ENCODE measurements around the gene RASSF8.

RASSF8 gene

DNA sequence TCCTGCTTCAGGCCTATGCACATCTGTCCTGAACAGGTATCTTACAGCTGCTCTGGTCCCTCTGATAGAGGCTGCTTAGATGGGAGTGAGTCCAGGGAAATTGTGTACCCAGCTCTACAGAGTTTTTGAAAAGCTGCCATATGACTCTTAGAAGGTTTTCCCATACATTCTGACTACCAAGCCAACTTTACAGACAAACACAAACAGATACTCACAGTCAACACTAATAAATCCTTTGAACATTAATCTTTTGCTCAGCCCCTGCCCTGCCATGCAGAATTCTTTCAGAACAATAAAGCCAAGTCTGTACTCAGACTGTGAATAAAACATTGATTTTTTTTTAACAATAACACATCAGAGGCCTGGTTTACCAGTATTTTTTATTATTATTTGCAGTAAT is 21.4 kb upstream of the RASSF8 start:
- Histone ChIP-seq H3K4me3 (no peak overlapping the region), H4K20me1 (no peaks in the 10 kb centered on the region), H3K4me1 (peaks cover 0 to 17% (median 8%) of the 10 kb centered on the region in 10 experiments; a peak in 12 of 20 replicates), H3K27ac (no peak overlapping the region), H3K9ac (no peak overlapping the region), H3K36me3 (no peaks in the 10 kb centered on the region), H3K9me3 (replicated peaks in 1 of 11) (peaks cover 0 to 3% (median 0%) of the 10 kb centered on the region in 11 experiments; a peak in 1 of 22 replicates), H3K4me2 (no peak overlapping the region), H3K27me3 (no peaks in the 10 kb centered on the region)
- TF ChIP-seq Cebpa-rat (IDR thresholded peaks at IDR 0.05) = no peak

DNA sequence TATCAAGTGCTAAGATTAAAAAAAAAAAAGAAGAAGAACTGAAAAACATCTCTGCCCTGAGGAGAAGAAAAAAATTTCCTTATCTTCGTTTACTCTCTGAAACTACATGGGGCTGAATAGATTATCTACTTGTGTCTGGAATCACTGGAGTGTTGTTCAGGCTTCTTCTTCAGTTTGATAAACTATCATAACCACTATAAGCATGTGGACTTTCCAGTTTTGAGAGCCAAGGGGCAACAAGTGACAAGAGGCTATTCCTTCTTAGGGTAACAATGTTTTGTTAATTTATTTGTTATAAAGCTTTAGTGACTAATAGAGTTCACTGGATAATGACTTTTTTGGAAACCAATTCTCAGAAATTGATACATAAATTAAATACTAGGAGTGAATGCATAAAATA is 19.9 kb upstream of the RASSF8 start:
- Histone ChIP-seq H3K27ac (no peak overlapping the region), H3K27me3 (no peaks in the 10 kb centered on the region), H3K9me3 (replicated peaks in 1 of 11) (peaks cover 0 to 3% (median 0%) of the 10 kb centered on the region in 11 experiments; a peak in 1 of 22 replicates), H3K9ac (no peak overlapping the region), H3K4me1 (peaks cover 0 to 17% (median 8%) of the 10 kb centered on the region in 10 experiments; a peak in 12 of 20 replicates), H4K20me1 (no peaks in the 10 kb centered on the region), H3K36me3 (no peaks in the 10 kb centered on the region), H3K4me3 (no peak overlapping the region), H3K4me2 (peak overlapping the region in 3 of 11 experiments; percentile 7 to 33 (median 8); a peak in 3 of 22 replicates)
- no peak for TF ChIP-seq Cebpa-rat (IDR thresholded peaks at IDR 0.05)

DNA sequence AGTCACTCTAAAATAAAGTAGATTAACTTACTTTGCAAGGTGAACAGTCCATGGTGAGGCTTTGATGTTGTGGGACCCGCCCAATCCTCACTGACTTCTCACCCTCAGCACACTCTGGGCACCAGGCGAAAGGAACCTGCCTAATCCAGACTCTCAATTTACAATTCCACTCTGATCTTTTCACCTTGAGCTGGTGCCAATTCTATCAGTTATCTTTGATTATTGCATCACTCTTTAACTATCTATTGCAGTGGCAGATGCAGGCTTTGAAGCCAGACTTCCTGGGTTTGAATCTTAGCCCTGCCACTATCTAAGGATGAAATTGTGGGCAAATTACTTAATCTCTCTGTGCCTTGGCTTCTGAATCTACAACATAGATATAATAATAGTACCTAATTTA is 18.9 kb upstream of the RASSF8 start:
- Histone ChIP-seq H4K20me1 (no peaks in the 10 kb centered on the region), H3K4me2 (no peak overlapping the region), H3K4me1 (peaks cover 0 to 17% (median 8%) of the 10 kb centered on the region in 10 experiments; a peak in 12 of 20 replicates), H3K36me3 (no peaks in the 10 kb centered on the region), H3K9ac (no peak overlapping the region), H3K4me3 (no peak overlapping the region), H3K9me3 (replicated peaks in 1 of 11) (peaks cover 0 to 3% (median 0%) of the 10 kb centered on the region in 11 experiments; a peak in 1 of 22 replicates), H3K27ac (no peak overlapping the region), H3K27me3 (no peaks in the 10 kb centered on the region)
- TF ChIP-seq Cebpa-rat (IDR thresholded peaks at IDR 0.05) = peak in 2 of 11 experiments; percentile 50 to 58; a peak in 3 of 22 replicates

DNA sequence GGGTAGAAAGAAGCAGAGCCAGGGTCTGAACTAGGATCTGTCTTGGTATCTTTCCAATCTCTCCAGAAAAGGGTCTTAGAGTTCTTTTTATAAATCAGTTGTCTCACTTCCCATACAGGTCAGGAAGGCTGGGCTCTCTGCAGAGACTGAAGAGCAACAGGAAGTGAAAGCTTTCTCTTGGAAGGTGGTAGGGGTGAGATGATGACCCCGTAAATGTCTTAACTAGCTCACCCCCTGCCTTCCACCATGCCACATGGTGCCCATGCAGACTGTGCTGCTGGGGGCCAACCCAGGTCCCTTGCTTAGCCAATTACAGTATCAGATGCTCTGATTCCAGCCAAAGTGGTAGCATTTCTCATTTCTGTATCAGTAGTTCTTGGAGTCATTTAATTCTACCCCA is 17.6 kb upstream of the RASSF8 start:
- peaks cover 0 to 3% (median 0%) of the 10 kb centered on the region in 11 experiments; a peak in 1 of 22 replicates for H3K9me3 ChIP-seq (replicated peaks in 1 of 11)
- H4K20me1 ChIP-seq = no peaks in the 10 kb centered on the region
- no peak for TF ChIP-seq Cebpa-rat (IDR thresholded peaks at IDR 0.05)
- no peaks in the 10 kb centered on the region for H3K27me3 ChIP-seq
- H3K36me3 ChIP-seq = no peaks in the 10 kb centered on the region
- no peak overlapping the region for H3K4me3 ChIP-seq
- peak overlapping the region in 2 of 11 experiments; percentile 23 to 41; a peak in 3 of 22 replicates for H3K4me2 ChIP-seq
- H3K27ac ChIP-seq = no peak overlapping the region
- no peak overlapping the region for H3K9ac ChIP-seq
- H3K4me1 ChIP-seq = peaks cover 0 to 17% (median 8%) of the 10 kb centered on the region in 10 experiments; a peak in 12 of 20 replicates

DNA sequence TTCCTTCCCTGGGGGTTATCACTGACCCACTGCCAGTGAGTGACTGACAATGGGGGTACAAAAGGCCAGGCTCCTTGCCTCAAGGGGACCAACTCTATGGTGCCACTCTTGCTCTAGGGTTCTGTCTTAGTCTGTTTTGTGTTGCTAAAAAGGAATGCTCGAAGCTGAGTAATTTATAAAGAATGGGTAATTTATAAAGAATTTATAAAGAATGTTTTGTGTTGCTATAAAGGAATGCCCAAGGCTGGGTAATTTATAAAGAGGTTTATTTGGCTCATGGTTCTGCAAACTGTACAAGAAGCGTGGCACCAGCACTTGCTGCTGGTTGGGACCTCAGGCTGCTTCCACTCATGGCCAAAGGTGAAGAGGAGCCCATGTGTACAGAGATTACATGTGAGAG is 15.8 kb upstream of the RASSF8 start:
- no peak for TF ChIP-seq Cebpa-rat (IDR thresholded peaks at IDR 0.05)
- Histone ChIP-seq H3K27me3 (no peaks in the 10 kb centered on the region), H3K4me1 (peaks cover 0 to 17% (median 8%) of the 10 kb centered on the region in 10 experiments; a peak in 12 of 20 replicates), H3K9me3 (replicated peaks in 1 of 11) (peaks cover 0 to 3% (median 0%) of the 10 kb centered on the region in 11 experiments; a peak in 1 of 22 replicates), H4K20me1 (no peaks in the 10 kb centered on the region), H3K36me3 (no peaks in the 10 kb centered on the region), H3K27ac (no peak overlapping the region), H3K9ac (no peak overlapping the region), H3K4me2 (no peak overlapping the region), H3K4me3 (no peak overlapping the region)

DNA sequence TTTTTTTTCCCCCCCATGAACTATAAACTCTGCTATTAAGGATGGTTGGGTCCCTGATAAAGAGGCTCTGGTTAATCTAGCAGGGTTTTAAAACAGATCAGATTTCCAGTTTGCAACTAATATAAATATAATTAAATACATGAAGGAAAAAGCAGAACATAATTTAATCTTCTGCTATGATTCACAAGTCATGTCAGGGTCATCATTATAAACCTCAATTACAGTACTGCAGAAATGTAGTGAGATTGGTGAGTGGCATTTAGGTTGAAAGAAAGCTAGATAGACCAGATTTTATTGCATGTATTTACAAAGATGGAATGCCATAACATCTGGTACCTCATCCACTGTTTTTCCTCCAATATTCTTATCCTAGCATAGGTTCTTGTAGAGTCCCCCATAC is 14.5 kb upstream of the RASSF8 start:
- Histone ChIP-seq H3K4me2 (no peak overlapping the region), H3K4me1 (peaks cover 0 to 12% (median 3%) of the 10 kb centered on the region in 10 experiments; a peak in 10 of 20 replicates), H4K20me1 (no peaks in the 10 kb centered on the region), H3K27me3 (no peaks in the 10 kb centered on the region), H3K36me3 (no peaks in the 10 kb centered on the region), H3K4me3 (no peak overlapping the region), H3K27ac (no peak overlapping the region), H3K9me3 (replicated peaks in 1 of 11) (peaks cover 0 to 3% (median 0%) of the 10 kb centered on the region in 11 experiments; a peak in 1 of 22 replicates), H3K9ac (no peak overlapping the region)
- no peak for TF ChIP-seq Cebpa-rat (IDR thresholded peaks at IDR 0.05)

DNA sequence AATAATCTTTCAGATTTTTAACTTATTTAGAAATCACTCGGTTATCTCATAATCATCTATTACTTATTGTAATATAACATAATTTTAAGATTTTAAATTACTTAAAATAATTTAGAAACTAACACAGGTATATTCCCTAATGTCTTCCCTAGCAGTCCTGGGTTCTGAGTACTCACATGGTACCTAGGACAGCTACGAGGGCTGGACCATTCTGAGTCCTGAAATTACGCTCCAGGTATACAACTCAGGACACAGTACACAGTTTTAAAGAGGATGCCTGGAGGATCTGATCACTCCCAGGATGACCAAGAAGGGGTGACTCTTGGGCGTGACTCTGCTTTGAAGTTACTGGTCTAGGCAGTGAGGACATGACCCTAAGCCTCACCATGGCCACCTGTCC is 9.1 kb upstream of the RASSF8 start:
- no peak overlapping the region for H3K4me2 ChIP-seq
- H3K4me1 ChIP-seq = no peaks in the 10 kb centered on the region
- H3K4me3 ChIP-seq = no peak overlapping the region
- TF ChIP-seq Cebpa-rat (IDR thresholded peaks at IDR 0.05) = no peak
- H4K20me1 ChIP-seq = no peaks in the 10 kb centered on the region
- no peaks in the 10 kb centered on the region for H3K27me3 ChIP-seq
- H3K36me3 ChIP-seq = no peaks in the 10 kb centered on the region
- H3K9ac ChIP-seq = no peak overlapping the region
- no peak overlapping the region for H3K27ac ChIP-seq
- H3K9me3 ChIP-seq (replicated peaks in 1 of 11) = no peaks in the 10 kb centered on the region

DNA sequence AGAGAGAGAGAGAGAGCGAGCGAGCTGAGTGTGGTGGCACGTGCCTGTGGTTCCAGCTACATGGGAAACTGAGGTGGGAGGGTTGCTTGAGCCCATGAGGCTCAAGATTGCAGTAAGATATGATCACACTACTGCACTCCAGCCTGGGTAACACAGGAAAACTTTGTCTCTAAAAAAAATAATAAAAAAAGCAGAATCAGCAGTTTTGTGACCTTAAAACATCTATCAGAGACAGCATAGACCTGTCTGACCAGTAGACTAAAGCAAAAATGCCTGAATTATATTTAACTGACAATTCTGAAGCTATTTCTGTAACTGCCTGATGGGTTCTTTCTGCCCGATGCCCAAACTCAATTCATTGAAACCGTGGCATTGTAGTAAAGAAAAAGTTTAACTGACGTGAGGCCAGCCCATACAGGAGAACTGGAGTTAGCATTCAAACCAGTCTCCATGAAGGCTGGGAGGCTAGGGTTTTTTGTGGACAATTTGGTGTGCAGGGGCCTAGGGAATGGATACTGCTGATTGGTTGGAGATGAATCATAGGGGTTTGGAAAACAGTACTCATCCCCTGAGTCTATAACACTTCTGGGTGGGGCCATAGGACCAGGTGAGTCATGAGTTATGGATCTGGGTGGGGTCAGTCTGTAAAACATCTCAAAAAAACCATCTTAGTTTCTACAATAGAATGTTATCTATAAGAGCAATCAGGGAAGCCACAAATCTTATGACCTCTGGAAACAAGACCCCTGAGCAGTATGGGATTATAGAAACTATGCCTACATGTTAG is 8.0 kb upstream of the RASSF8 start:
- H3K9ac ChIP-seq = no peak overlapping the region
- H3K4me3 ChIP-seq = no peak overlapping the region
- H3K4me1 ChIP-seq = no peaks in the 10 kb centered on the region
- H4K20me1 ChIP-seq = no peaks in the 10 kb centered on the region
- no peaks in the 10 kb centered on the region for H3K9me3 ChIP-seq (replicated peaks in 1 of 11)
- H3K27ac ChIP-seq = no peak overlapping the region
- H3K27me3 ChIP-seq = 0 out of 22 replicates have a peak, but pooled peaks cover 0 to under 1% (median 0%) of the 10 kb centered on the region in 11 experiments
- no peak for TF ChIP-seq Cebpa-rat (IDR thresholded peaks at IDR 0.05)
- H3K4me2 ChIP-seq = no peak overlapping the region
- no peaks in the 10 kb centered on the region for H3K36me3 ChIP-seq

DNA sequence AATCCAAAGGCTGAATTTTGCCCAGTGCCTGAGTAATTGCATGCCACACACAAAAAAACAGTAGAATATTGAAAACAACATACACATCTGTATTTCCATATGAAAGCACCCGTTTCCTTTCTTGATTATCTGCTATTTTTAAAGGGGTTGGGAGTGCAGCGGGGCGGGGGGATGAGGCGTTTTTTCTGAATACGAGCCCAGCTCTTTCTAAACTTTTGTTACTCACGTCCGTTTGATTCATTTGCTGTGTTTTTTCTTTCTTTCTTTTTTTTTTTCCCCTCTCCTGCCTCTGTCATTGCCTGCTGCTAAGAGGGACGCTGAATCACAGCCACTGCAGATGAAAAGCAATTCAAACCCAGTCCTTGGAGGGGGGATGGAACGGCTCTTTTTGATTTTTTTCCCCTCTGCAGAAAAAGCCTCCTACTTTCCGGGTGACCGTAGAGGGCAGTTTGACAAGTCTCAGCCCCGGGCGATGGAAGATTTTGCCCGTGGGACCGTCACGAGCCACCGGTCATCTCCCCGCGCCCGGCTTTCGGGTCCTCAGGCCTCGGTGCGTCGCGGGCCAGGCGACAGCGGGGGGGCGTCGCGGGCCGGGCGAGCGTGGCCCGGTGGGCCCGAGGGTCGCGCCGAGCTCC is 572 bp upstream of the RASSF8 start:
- Histone ChIP-seq H3K4me2 (peak overlapping the region; percentile 80 to 98 (median 95)), H3K9me3 (replicated peaks in 1 of 11) (no peaks in the 10 kb centered on the region), H3K4me1 (peaks cover 6 to 20% (median 12%) of the 10 kb centered on the region in 10 experiments; a peak in 14 of 20 replicates), H3K4me3 (peak overlapping the region; percentile 66 to 92 (median 82)), H3K27me3 (peaks cover 32 to 66% (median 54%) of the 10 kb centered on the region in 11 experiments), H3K9ac (peak overlapping the region; percentile 72 to 90 (median 82)), H3K36me3 (no peaks in the 10 kb centered on the region), H3K27ac (peak overlapping the region; percentile 56 to 86 (median 72); a peak in 21 of 22 replicates), H4K20me1 (peaks cover 0 to 14% (median 0%) of the 10 kb centered on the region in 11 experiments; a peak in 7 of 22 replicates)
- TF ChIP-seq Cebpa-rat (IDR thresholded peaks at IDR 0.05) = no peak
